ENCODE measurements around the gene RAPGEF3. TPM values are rescaled to one million over a fixed set of nuclear protein-coding genes. Genes with fewer than 3 reads are reported as not detected.
A peak's percentile ranks its signal among the peaks of the same experiment; 100 is the strongest.

The RAPGEF3 gene
- total and polyA plus RNA-seq, 5 donors from 2014 or later = 0.10 to 0.79 (median 0.14) TPM; not detected in 2

DNA sequence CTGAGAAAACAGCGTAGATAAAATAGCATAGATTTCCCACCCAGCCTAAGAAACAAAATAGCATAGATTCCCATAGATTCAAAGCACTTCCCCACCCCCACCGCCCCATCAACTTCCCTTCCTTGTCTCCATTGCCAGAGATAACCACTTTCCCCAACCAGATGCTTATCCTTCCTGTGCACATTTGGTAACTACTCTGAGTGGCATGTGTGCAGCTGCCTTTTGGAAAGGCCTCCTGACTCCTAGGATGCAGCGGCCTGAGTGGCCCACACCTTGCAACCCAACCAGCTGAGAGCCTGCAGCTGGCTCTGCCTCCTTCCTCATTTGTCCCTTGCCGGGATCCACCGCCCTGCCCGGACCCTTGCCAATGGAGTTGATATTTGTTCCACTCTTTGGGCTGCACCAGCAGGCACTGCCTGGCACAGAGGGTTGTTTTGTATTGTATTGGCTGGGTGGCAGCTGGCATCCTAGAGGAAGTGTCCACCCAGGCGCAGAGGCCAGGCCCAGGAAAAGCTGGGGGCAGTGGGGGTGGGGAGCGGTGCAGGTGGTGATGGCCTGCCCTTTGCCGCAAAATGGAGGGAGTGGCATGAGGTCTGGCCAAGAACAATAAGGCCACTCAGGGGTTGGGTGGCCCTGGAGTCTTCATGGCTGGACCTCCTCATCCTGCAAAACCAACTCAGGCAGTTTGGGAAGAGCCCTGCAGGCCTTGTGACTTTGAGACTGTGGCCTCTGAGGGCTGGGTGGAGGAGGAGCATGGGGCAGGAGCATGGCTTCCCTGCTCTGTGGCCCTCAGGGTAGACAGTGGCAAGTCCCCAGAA, 19.3 kb upstream of the RAPGEF3 start:
- Mint-ChIP-seq H3K36me3 (peaks cover 3% of the 10 kb centered on the region), H3K4me1 (peaks cover 5 to 38% (median 15%) of the 10 kb centered on the region in 4 donors), H3K27me3 (no peaks in the 10 kb centered on the region), H3K4me3 (peak overlapping the region in 1 of 4 donors; percentile 66), H3K9me3 (peaks cover 0 to 2% (median 0%) of the 10 kb centered on the region in 7 donors), H3K27ac (no peak overlapping the region)
- peaks cover 8% of the 10 kb centered on the region for H3K4me1 ChIP-seq (ENCODE audit: control insufficient read depth, insufficient read depth, low read length, poor library complexity, severe bottlenecking)
- H3K27ac ChIP-seq (ENCODE audit: insufficient read depth, low read length, poor library complexity, severe bottlenecking) = no peak overlapping the region
- H3K9me3 ChIP-seq (ENCODE audit: control insufficient read depth in 2 of 2, low read length in 2 of 2) = no peaks in the 10 kb centered on the region
- H3K27me3 ChIP-seq (ENCODE audit: control insufficient read depth, insufficient read depth, low read length) = no peaks in the 10 kb centered on the region
- ATAC-seq (ENCODE audit: low read depth in 2 of 2) (no peak), DNase-seq (no peak)
- H3K4me3 ChIP-seq (ENCODE audit: low read depth, low read length) = no peak overlapping the region
- H3K36me3 ChIP-seq (ENCODE audit: control insufficient read depth, insufficient read depth, low read length) = peaks cover 3% of the 10 kb centered on the region

DNA sequence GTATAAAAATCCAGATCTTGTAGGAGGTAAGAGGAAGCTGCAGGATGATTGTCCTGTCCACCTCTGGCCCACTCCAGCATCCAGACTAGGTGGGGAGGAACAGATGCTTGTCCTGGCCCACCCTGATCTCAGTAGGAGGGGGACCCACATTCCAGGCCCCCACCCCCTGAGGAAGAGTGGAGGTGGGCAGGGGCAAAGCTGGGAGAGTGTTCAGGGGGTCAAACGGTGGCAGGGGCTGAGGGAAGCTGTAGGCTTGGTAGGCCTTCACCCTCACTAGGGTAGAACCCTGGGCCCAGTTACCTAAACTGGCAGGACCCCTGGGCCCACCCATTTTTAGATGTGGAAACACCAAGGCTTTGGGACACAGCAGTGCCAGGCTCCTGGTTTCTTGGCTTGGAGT, 18.5 kb upstream of the RAPGEF3 start:
- Histone ChIP-seq H3K27me3 (ENCODE audit: control insufficient read depth, insufficient read depth, low read length) (no peaks in the 10 kb centered on the region), H3K27ac (ENCODE audit: insufficient read depth, low read length, poor library complexity, severe bottlenecking) (no peak overlapping the region), H3K4me3 (ENCODE audit: low read depth, low read length) (no peak overlapping the region), H3K36me3 (ENCODE audit: control insufficient read depth, insufficient read depth, low read length) (no peaks in the 10 kb centered on the region), H3K9me3 (ENCODE audit: control insufficient read depth in 2 of 2, low read length in 2 of 2) (no peaks in the 10 kb centered on the region), H3K4me1 (ENCODE audit: control insufficient read depth, insufficient read depth, low read length, poor library complexity, severe bottlenecking) (peaks cover 12% of the 10 kb centered on the region)
- Mint-ChIP-seq H3K4me3 (peak overlapping the region in 1 of 4 donors; percentile 66), H3K36me3 (no peaks in the 10 kb centered on the region), H3K27me3 (peaks cover 3% of the 10 kb centered on the region), H3K9me3 (peaks cover 0 to 2% (median 0%) of the 10 kb centered on the region in 7 donors), H3K27ac (no peak overlapping the region), H3K4me1 (peaks cover 5 to 41% (median 15%) of the 10 kb centered on the region in 4 donors)
- no peak for DNase-seq
- no peak for ATAC-seq (ENCODE audit: low read depth in 2 of 2)

DNA sequence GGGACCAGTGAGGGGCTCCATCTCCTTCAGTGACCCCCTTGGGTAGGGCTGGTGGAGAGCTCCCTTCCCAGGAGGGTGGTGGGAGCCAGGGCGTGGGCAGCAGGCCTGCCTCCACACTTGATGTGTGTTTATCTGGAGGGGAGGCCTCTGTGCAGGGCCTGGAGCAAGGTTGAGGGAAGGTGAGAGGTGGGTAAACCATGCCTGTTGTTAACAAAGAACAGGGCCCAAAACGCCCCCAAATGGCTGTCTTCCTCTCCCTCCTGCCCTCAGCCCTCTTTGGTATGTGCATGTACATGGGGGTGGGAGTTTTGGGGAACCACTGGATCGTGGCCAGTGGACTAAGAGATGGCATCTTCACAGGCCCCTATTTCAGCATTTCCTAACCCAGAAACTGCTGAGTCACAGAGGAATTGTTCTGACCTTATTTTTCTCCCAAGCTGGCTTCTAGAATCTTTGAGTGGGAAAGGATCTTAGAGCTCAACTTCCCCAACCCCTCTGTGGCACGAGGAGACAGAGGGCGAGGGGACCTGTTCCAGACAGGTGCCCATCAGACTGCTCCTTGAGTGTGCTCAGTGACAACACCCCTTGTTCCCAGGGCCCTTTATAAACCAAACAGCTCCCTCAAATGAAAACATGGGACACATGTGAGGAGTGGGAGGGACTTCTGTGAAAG, 17.9 kb upstream of the RAPGEF3 start:
- DNase-seq = no peak
- H3K4me3 ChIP-seq (ENCODE audit: low read depth, low read length) = no peak overlapping the region
- Mint-ChIP-seq H3K27me3 (peaks cover 4% of the 10 kb centered on the region), H3K4me1 (peaks cover 5 to 41% (median 15%) of the 10 kb centered on the region in 4 donors), H3K4me3 (peak overlapping the region in 1 of 4 donors; percentile 52), H3K36me3 (no peaks in the 10 kb centered on the region), H3K9me3 (peaks cover 0 to 2% (median 0%) of the 10 kb centered on the region in 7 donors), H3K27ac (no peak overlapping the region)
- no peak for ATAC-seq (ENCODE audit: low read depth in 2 of 2)
- no peaks in the 10 kb centered on the region for H3K27me3 ChIP-seq (ENCODE audit: control insufficient read depth, insufficient read depth, low read length)
- H3K4me1 ChIP-seq (ENCODE audit: control insufficient read depth, insufficient read depth, low read length, poor library complexity, severe bottlenecking) = peaks cover 12% of the 10 kb centered on the region
- no peaks in the 10 kb centered on the region for H3K36me3 ChIP-seq (ENCODE audit: control insufficient read depth, insufficient read depth, low read length)
- no peak overlapping the region for H3K27ac ChIP-seq (ENCODE audit: insufficient read depth, low read length, poor library complexity, severe bottlenecking)
- H3K9me3 ChIP-seq (ENCODE audit: control insufficient read depth in 2 of 2, low read length in 2 of 2) = no peaks in the 10 kb centered on the region

GRCh38 chr12:47775100-47775911, 16.6 kb upstream of the RAPGEF3 start:
- H3K4me1 Mint-ChIP-seq = peaks cover 5 to 37% (median 15%) of the 10 kb centered on the region in 4 donors
- peaks cover 4% of the 10 kb centered on the region for H3K27me3 Mint-ChIP-seq
- Histone ChIP-seq H3K27me3 (ENCODE audit: control insufficient read depth, insufficient read depth, low read length) (no peaks in the 10 kb centered on the region), H3K27ac (ENCODE audit: insufficient read depth, low read length, poor library complexity, severe bottlenecking) (no peak overlapping the region), H3K4me1 (ENCODE audit: control insufficient read depth, insufficient read depth, low read length, poor library complexity, severe bottlenecking) (peaks cover 12% of the 10 kb centered on the region), H3K9me3 (ENCODE audit: control insufficient read depth in 2 of 2, low read length in 2 of 2) (no peaks in the 10 kb centered on the region), H3K4me3 (ENCODE audit: low read depth, low read length) (no peak overlapping the region), H3K36me3 (ENCODE audit: control insufficient read depth, insufficient read depth, low read length) (no peaks in the 10 kb centered on the region)
- peak overlapping the region in 3 of 4 donors; percentile 81 to 90 (median 85) for H3K4me3 Mint-ChIP-seq
- no peaks in the 10 kb centered on the region for H3K9me3 Mint-ChIP-seq
- no peaks in the 10 kb centered on the region for H3K36me3 Mint-ChIP-seq
- DNase-seq = no peak
- no peak for ATAC-seq (ENCODE audit: low read depth in 2 of 2)
- peak overlapping the region in 1 of 3 donors; percentile 66 for H3K27ac Mint-ChIP-seq

DNA sequence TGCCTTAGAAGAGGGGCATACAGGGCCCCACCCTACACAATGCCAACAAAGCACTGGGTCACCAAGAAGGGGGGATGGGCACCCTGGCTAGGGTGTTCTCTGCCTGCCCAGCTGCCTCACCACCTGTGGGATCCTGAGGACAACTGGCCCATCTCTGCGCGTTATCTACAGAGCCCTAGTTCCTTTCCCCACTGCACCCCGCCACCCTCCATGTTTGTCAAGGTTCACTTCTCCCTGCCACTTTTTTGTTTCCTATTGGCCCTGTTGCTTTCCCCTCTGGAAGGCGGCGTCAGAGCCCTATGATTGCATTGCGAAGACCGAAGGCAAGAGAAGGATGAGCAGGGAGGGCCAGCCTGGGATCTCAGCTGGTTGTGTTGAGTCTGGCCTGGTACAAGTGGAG, 16.0 kb upstream of the RAPGEF3 start:
- Histone ChIP-seq H3K27ac (ENCODE audit: insufficient read depth, low read length, poor library complexity, severe bottlenecking) (no peak overlapping the region), H3K4me1 (ENCODE audit: control insufficient read depth, insufficient read depth, low read length, poor library complexity, severe bottlenecking) (peaks cover 12% of the 10 kb centered on the region), H3K27me3 (ENCODE audit: control insufficient read depth, insufficient read depth, low read length) (no peaks in the 10 kb centered on the region), H3K36me3 (ENCODE audit: control insufficient read depth, insufficient read depth, low read length) (no peaks in the 10 kb centered on the region), H3K9me3 (ENCODE audit: control insufficient read depth in 2 of 2, low read length in 2 of 2) (no peaks in the 10 kb centered on the region), H3K4me3 (ENCODE audit: low read depth, low read length) (no peak overlapping the region)
- no peaks in the 10 kb centered on the region for H3K9me3 Mint-ChIP-seq
- peaks cover 5 to 37% (median 15%) of the 10 kb centered on the region in 4 donors for H3K4me1 Mint-ChIP-seq
- H3K27ac Mint-ChIP-seq = peak overlapping the region in 2 of 3 donors; percentile 79 to 87
- DNase-seq (no peak), ATAC-seq (ENCODE audit: low read depth in 2 of 2) (no peak)
- H3K27me3 Mint-ChIP-seq = peaks cover 4% of the 10 kb centered on the region
- no peaks in the 10 kb centered on the region for H3K36me3 Mint-ChIP-seq
- H3K4me3 Mint-ChIP-seq = peak overlapping the region; percentile 21 to 90 (median 83)

GRCh38 chr12:47773858-47774580, 15.3 kb upstream of the RAPGEF3 start:
- H3K4me1 ChIP-seq (ENCODE audit: control insufficient read depth, insufficient read depth, low read length, poor library complexity, severe bottlenecking) = peaks cover 12% of the 10 kb centered on the region
- ATAC-seq (ENCODE audit: low read depth in 2 of 2) = peak in 1 of 2 donors; percentile 2
- H3K27me3 ChIP-seq (ENCODE audit: control insufficient read depth, insufficient read depth, low read length) = no peaks in the 10 kb centered on the region
- Mint-ChIP-seq H3K4me3 (peak overlapping the region; percentile 81 to 93 (median 88)), H3K36me3 (no peaks in the 10 kb centered on the region), H3K9me3 (no peaks in the 10 kb centered on the region), H3K4me1 (peaks cover under 1 to 33% (median 10%) of the 10 kb centered on the region in 4 donors), H3K27me3 (peaks cover 4% of the 10 kb centered on the region), H3K27ac (peak overlapping the region in 2 of 3 donors; percentile 71 to 87)
- DNase-seq = no peak
- no peaks in the 10 kb centered on the region for H3K9me3 ChIP-seq (ENCODE audit: control insufficient read depth in 2 of 2, low read length in 2 of 2)
- H3K36me3 ChIP-seq (ENCODE audit: control insufficient read depth, insufficient read depth, low read length) = no peaks in the 10 kb centered on the region
- peak overlapping the region; percentile 50 for H3K4me3 ChIP-seq (ENCODE audit: low read depth, low read length)
- H3K27ac ChIP-seq (ENCODE audit: insufficient read depth, low read length, poor library complexity, severe bottlenecking) = peak overlapping the region; percentile 51

Data from CD4-positive, CD25-positive, alpha-beta regulatory T cell (primary cell).